Keratinocyte (primary cell): ENCODE measurements around the gene TBC1D16. TPM values are rescaled to one million over a fixed set of nuclear protein-coding genes. Genes with fewer than 3 reads are reported as not detected.

Source experiments
- DNase-seq: peaks from one replicate; pipeline ENCODE4 v3.0.0-alpha.2; 2011; ENCODE audit warnings: low read depth, missing footprints, low spot score
- FAIRE-seq: peaks from 2 replicates; lab custom pipeline; 2011; peaks lifted over from hg19 to GRCh38; lab: Jason Lieb, UNC
- H2AFZ ChIP-seq: 2 replicates; pipeline ENCODE4 v1.6.0; 2012; ENCODE audit warnings: low read length, control low read depth, inconsistent platforms; ENCODE audit not compliant: control insufficient read depth
- H3K27ac ChIP-seq: 2 replicates; pipeline ENCODE4 v1.5.1; 2011; ENCODE audit warnings: low read length; ENCODE audit not compliant: control insufficient read depth, insufficient read depth
- H3K27me3 ChIP-seq: 3 replicates; pipeline ENCODE4 v1.6.0; 2011; ENCODE audit warnings: low read length; ENCODE audit not compliant: control insufficient read depth, insufficient read depth; ENCODE audit errors: extremely low read depth
- H3K36me3 ChIP-seq, 2 experiments: 2 replicates in 1 of 2; 3 replicates in 1 of 2; pipeline ENCODE4 v1.5.1; 2011; ENCODE audit warnings: low read length in 2 of 2, mild to moderate bottlenecking in 1 of 2; ENCODE audit not compliant: control insufficient read depth in 2 of 2, insufficient read depth in 2 of 2; ENCODE audit errors: extremely low read depth in 1 of 2
- H3K4me1 ChIP-seq: 3 replicates; pipeline ENCODE4 v1.5.1; 2011; ENCODE audit warnings: low read length; ENCODE audit not compliant: control insufficient read depth, insufficient read depth; ENCODE audit errors: extremely low read depth
- H3K4me2 ChIP-seq: 3 replicates; pipeline ENCODE4 v1.6.0; 2011; ENCODE audit warnings: low read depth, low read length; ENCODE audit not compliant: control insufficient read depth, insufficient read depth; ENCODE audit errors: extremely low read depth
- H3K4me3 ChIP-seq, 3 experiments: fragments of 200-600 bp in 1 of 3; sonication (generic) in 1 of 3; 2 replicates in 2 of 3; 3 replicates in 1 of 3; pipeline ENCODE4 v1.5.1; 2011 to 2016; ENCODE audit warnings: low read length in 3 of 3, mild to moderate bottlenecking in 3 of 3, control low read depth in 2 of 3, inconsistent platforms in 1 of 3, low read depth in 1 of 3, mixed read lengths in 1 of 3, mixed run types in 1 of 3, moderate library complexity in 1 of 3; ENCODE audit not compliant: control insufficient read depth in 2 of 3, insufficient read depth in 2 of 3; ENCODE audit errors: extremely low read depth in 1 of 3
- H3K79me2 ChIP-seq: 2 replicates; pipeline ENCODE4 v1.6.0; 2012; ENCODE audit warnings: low read length; ENCODE audit not compliant: control insufficient read depth, insufficient read depth
- H3K9ac ChIP-seq: 3 replicates; pipeline ENCODE4 v1.6.0; 2011; ENCODE audit warnings: low read length; ENCODE audit not compliant: control insufficient read depth, insufficient read depth; ENCODE audit errors: extremely low read depth
- H3K9me1 ChIP-seq: 3 replicates; pipeline ENCODE4 v1.6.0; 2011; ENCODE audit warnings: low read length; ENCODE audit not compliant: control insufficient read depth, insufficient read depth; ENCODE audit errors: extremely low read depth
- H3K9me3 ChIP-seq: 2 replicates; pipeline ENCODE4 v1.5.1; 2012; ENCODE audit warnings: low read depth, low read length; ENCODE audit not compliant: control insufficient read depth
- H4K20me1 ChIP-seq: 3 replicates; pipeline ENCODE4 v1.6.0; 2011; ENCODE audit warnings: low read length; ENCODE audit not compliant: control insufficient read depth, insufficient read depth; ENCODE audit errors: extremely low read depth
- EZH2 ChIP-seq: IDR thresholded peaks from one replicate; pipeline ENCODE4 v1.6.1; 2012; ENCODE audit warnings: inconsistent platforms, mild to moderate bottlenecking, low read length, moderate library complexity
- dilution Hi-C: fragments of 300-500 bp; cut with MboI; formaldehyde crosslinking; loops from one replicate; pipeline ENCODE4 v1.7.0; 2020; ENCODE audit warnings: low sequenced_read_pairs; ENCODE audit not compliant: extremely low pct_ligation_motif_present
- polyA plus RNA-seq, 5 experiments: library from polyadenylated mRNA; depleted of rRNA in 3 of 5; stranded (reverse) in 3 of 5; stranded (forward) in 1 of 5; unstranded in 1 of 5; fragments of >200 nt; gene quantifications; 1 replicate in 1 of 5; 2 replicates in 3 of 5; 3 replicates in 1 of 5; pipeline versions ENCODE4 v1.2.1 to v1.2.3, GENCODE V29; 2011 to 2012; ENCODE audit warnings: missing spikeins in 2 of 5, low read depth in 1 of 5, low replicate concordance in 1 of 5
- TF ChIP-seq, protein P1 (sequence below), 3 experiments: IDR thresholded peaks in 1 of 3; conservative IDR thresholded peaks in 1 of 3; optimal IDR thresholded peaks in 1 of 3; 2 replicates in 2 of 3; 3 replicates in 1 of 3; pipeline versions ENCODE3 to v1.5.1; 2011; ENCODE audit warnings: low read length in 3 of 3, mild to moderate bottlenecking in 3 of 3, moderate library complexity in 2 of 3, control low read depth in 1 of 3, inconsistent platforms in 1 of 3; ENCODE audit not compliant: insufficient read depth in 2 of 3; ENCODE audit errors: extremely low read depth in 1 of 3

Gene TBC1D16
- polyA plus RNA-seq, 1 donor (not counting 4 experiments of a cell fraction or from before 2014, with no cell fraction given), result 8.6 TPM

GRCh38 chr17:79907217-79907715 is 128.4 kb downstream of the TBC1D16 start:
- no peak for DNase-seq
- no peaks in the 10 kb centered on the region for H3K4me1 ChIP-seq
- no peak overlapping the region for H3K9ac ChIP-seq
- H3K27me3 ChIP-seq, result peaks cover 17% of the 10 kb centered on the region
- H3K79me2 ChIP-seq, result no peaks in the 10 kb centered on the region
- no peak overlapping the region for H3K27ac ChIP-seq
- no peak for FAIRE-seq
- no peaks in the 10 kb centered on the region for H3K9me3 ChIP-seq
- H2AFZ ChIP-seq, result no peak overlapping the region
- dilution Hi-C loops, result no loop called here
- no peaks in the 10 kb centered on the region for H3K9me1 ChIP-seq
- no peaks in the 10 kb centered on the region for H4K20me1 ChIP-seq
- no peak overlapping the region for H3K4me2 ChIP-seq
- TF ChIP-seq, protein P1, sequence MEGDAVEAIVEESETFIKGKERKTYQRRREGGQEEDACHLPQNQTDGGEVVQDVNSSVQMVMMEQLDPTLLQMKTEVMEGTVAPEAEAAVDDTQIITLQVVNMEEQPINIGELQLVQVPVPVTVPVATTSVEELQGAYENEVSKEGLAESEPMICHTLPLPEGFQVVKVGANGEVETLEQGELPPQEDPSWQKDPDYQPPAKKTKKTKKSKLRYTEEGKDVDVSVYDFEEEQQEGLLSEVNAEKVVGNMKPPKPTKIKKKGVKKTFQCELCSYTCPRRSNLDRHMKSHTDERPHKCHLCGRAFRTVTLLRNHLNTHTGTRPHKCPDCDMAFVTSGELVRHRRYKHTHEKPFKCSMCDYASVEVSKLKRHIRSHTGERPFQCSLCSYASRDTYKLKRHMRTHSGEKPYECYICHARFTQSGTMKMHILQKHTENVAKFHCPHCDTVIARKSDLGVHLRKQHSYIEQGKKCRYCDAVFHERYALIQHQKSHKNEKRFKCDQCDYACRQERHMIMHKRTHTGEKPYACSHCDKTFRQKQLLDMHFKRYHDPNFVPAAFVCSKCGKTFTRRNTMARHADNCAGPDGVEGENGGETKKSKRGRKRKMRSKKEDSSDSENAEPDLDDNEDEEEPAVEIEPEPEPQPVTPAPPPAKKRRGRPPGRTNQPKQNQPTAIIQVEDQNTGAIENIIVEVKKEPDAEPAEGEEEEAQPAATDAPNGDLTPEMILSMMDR (optimal IDR thresholded peaks at IDR 0.05 in 1 of 3, IDR thresholded peaks at IDR 0.05 in 1 of 3, conservative IDR thresholded peaks at IDR 0.05 in 1 of 3; ENCODE audit: extremely low read depth in 1 of 3, insufficient read depth in 2 of 3, low read length in 3 of 3), result no peak
- no peak for TF ChIP-seq EZH2
- no peak overlapping the region for H3K4me3 ChIP-seq
- no peaks in the 10 kb centered on the region for H3K36me3 ChIP-seq

GRCh38 chr17:79905832-79906231 is 129.8 kb downstream of the TBC1D16 start:
- H3K9ac ChIP-seq, result no peak overlapping the region
- H3K9me1 ChIP-seq, result no peaks in the 10 kb centered on the region
- H3K27ac ChIP-seq, result no peak overlapping the region
- no peaks in the 10 kb centered on the region for H3K9me3 ChIP-seq
- peaks cover 19% of the 10 kb centered on the region for H3K27me3 ChIP-seq
- TF ChIP-seq, protein P1 (optimal IDR thresholded peaks at IDR 0.05 in 1 of 3, IDR thresholded peaks at IDR 0.05 in 1 of 3, conservative IDR thresholded peaks at IDR 0.05 in 1 of 3; ENCODE audit: extremely low read depth in 1 of 3, insufficient read depth in 2 of 3, low read length in 3 of 3), result no peak
- no peak for TF ChIP-seq EZH2
- H3K4me3 ChIP-seq, result no peak overlapping the region
- dilution Hi-C loops, result no loop called here
- H4K20me1 ChIP-seq, result no peaks in the 10 kb centered on the region
- H3K4me2 ChIP-seq, result no peak overlapping the region
- no peak overlapping the region for H2AFZ ChIP-seq
- H3K79me2 ChIP-seq, result no peaks in the 10 kb centered on the region
- H3K36me3 ChIP-seq, result no peaks in the 10 kb centered on the region
- no peaks in the 10 kb centered on the region for H3K4me1 ChIP-seq
- FAIRE-seq, result no peak
- no peak for DNase-seq
